ENCODE data around the gene TMEM59L. TPM values are rescaled to one million over a fixed set of nuclear protein-coding genes. Genes with fewer than 3 reads are reported as not detected.

The TMEM59L gene
- total and polyA plus RNA-seq, 9 of the 15 experiments (the other 6 are each of a cell fraction or from before 2014, with no cell fraction given): 0.37 TPM; not detected in 8

DNA sequence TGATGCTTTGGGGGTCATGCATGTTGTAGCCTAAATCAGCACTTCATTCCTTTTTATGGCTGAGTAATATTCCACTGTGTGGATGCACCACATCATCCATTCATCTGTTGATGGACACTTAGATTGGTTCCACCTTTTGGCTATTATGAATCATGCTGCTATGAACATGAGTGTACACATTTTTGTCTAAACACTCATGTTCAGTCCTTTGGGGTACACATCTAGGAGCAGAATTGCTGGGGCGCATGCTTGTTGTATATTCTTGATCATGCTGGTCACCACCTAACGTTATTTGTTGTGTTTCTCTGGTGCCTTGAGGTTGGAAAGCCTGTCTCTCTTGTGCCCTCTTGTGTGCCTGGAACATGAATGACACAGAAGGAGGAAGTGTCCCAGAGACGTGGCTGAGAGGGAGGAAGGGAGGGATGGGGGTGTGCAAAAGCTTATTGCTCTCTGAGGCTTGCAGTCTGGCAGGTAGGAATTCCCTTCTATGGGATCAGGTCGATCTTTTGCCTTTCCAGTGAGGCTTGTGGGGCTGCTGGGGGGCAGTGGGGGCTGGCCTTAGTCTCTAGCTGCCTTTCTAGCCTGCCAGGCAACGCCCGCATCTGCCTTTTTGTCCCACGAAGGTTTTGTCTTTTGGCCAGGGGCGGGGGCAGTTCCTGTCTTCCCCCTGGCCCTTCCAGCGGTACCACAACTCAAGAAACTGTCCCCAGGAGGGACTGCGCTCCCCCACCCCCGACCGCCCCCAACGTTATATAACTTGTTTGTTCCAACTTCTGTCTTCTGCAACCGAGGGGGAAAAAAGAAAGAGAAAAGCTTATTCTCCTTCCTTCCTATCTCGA is 31.7 kb downstream of the TMEM59L start (continued):
- TF ChIP-seq PREB (CRISPR knock-in tag; IDR thresholded peaks at IDR 0.05) (no peak), ZNF561 (CRISPR knock-in tag; conservative IDR thresholded peaks at IDR 0.05) (no peak), LCOR (CRISPR knock-in tag; IDR thresholded peaks at IDR 0.05) (no peak), ZKSCAN1 (IDR thresholded peaks at IDR 0.05; ENCODE audit: low read depth, low read length) (no peak), ZNF277 (CRISPR knock-in tag; IDR thresholded peaks at IDR 0.05; ENCODE audit: borderline replicate concordance) (no peak), CSDE1 (IDR thresholded peaks at IDR 0.05) (no peak), NFRKB (IDR thresholded peaks at IDR 0.05; ENCODE audit: low read depth) (no peak), DMBX1 (CRISPR knock-in tag; IDR thresholded peaks at IDR 0.05; ENCODE audit: borderline replicate concordance) (no peak), NCOA4 (IDR thresholded peaks at IDR 0.05; ENCODE audit: partially characterized antibody) (no peak), TRIM24 (IDR thresholded peaks at IDR 0.05) (no peak), ZNF239 (CRISPR knock-in tag; IDR thresholded peaks at IDR 0.05) (no peak), KLF6 (CRISPR knock-in tag; IDR thresholded peaks at IDR 0.05; ENCODE audit: borderline replicate concordance) (no peak), ZNF436 (CRISPR knock-in tag; IDR thresholded peaks at IDR 0.05) (no peak), ATF4 (CRISPR knock-in tag; IDR thresholded peaks at IDR 0.05) (no peak), ZNF644 (tag; IDR thresholded peaks at IDR 0.05; ENCODE audit: low read depth) (no peak), ZNF146 (CRISPR knock-in tag; IDR thresholded peaks at IDR 0.05; ENCODE audit: unreplicated experiment) (peak; percentile 97), KLF16 (IDR thresholded peaks at IDR 0.05) (no peak), SPI1 (IDR thresholded peaks at IDR 0.05; ENCODE audit: borderline replicate concordance, low read depth, low read length) (peak; percentile 95)
- TF ChIP-seq, protein P1, sequence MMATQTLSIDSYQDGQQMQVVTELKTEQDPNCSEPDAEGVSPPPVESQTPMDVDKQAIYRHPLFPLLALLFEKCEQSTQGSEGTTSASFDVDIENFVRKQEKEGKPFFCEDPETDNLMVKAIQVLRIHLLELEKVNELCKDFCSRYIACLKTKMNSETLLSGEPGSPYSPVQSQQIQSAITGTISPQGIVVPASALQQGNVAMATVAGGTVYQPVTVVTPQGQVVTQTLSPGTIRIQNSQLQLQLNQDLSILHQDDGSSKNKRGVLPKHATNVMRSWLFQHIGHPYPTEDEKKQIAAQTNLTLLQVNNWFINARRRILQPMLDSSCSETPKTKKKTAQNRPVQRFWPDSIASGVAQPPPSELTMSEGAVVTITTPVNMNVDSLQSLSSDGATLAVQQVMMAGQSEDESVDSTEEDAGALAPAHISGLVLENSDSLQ (IDR thresholded peaks at IDR 0.05): peak; percentile 61
- TF ChIP-seq, protein P2, sequence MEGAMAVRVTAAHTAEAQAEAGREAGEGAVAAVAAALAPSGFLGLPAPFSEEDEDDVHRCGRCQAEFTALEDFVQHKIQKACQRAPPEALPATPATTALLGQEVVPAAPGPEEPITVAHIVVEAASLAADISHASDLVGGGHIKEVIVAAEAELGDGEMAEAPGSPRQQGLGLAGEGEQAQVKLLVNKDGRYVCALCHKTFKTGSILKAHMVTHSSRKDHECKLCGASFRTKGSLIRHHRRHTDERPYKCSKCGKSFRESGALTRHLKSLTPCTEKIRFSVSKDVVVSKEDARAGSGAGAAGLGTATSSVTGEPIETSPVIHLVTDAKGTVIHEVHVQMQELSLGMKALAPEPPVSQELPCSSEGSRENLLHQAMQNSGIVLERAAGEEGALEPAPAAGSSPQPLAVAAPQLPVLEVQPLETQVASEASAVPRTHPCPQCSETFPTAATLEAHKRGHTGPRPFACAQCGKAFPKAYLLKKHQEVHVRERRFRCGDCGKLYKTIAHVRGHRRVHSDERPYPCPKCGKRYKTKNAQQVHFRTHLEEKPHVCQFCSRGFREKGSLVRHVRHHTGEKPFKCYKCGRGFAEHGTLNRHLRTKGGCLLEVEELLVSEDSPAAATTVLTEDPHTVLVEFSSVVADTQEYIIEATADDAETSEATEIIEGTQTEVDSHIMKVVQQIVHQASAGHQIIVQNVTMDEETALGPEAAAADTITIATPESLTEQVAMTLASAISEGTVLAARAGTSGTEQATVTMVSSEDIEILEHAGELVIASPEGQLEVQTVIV (CRISPR knock-in tag; IDR thresholded peaks at IDR 0.05; ENCODE audit: borderline replicate concordance): no peak
- TF ChIP-seq, protein P3, sequence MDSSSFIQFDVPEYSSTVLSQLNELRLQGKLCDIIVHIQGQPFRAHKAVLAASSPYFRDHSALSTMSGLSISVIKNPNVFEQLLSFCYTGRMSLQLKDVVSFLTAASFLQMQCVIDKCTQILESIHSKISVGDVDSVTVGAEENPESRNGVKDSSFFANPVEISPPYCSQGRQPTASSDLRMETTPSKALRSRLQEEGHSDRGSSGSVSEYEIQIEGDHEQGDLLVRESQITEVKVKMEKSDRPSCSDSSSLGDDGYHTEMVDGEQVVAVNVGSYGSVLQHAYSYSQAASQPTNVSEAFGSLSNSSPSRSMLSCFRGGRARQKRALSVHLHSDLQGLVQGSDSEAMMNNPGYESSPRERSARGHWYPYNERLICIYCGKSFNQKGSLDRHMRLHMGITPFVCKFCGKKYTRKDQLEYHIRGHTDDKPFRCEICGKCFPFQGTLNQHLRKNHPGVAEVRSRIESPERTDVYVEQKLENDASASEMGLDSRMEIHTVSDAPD (CRISPR knock-in tag; IDR thresholded peaks at IDR 0.05): no peak
